SU-DHL-6 (cell line): ENCODE data around the gene FRMD4B.

Experiments used
- CTCF ChIP-seq: fragments of 200-600 bp; sonication (generic); IDR thresholded peaks from one replicate; pipeline ENCODE4 v1.5.1; 2017; ENCODE audit warnings: antibody characterized with exemption, mild to moderate bottlenecking, low read length, moderate library complexity; ENCODE audit not compliant: insufficient read depth, poor library complexity, severe bottlenecking
- EZH2phosphoT487 ChIP-seq: fragments of 200-600 bp; sonication (generic), shearing (Covaris generic); conservative IDR thresholded peaks from 2 replicates; pipeline ENCODE4 v1.6.1; 2018; ENCODE audit warnings: mild to moderate bottlenecking, antibody characterized with exemption, low read length, moderate library complexity, mixed read lengths

- no peak for TF ChIP-seq CTCF
- no peak for TF ChIP-seq EZH2phosphoT487
Measured at GRCh38 chr3:69332934-69333333, 53.0 kb downstream of the FRMD4B start.
